Neural cell (in vitro differentiated cells): Measurements from ENCODE around the gene CDK2AP2. TPM values are rescaled to one million over a fixed set of nuclear protein-coding genes. Genes with fewer than 3 reads are reported as not detected.
"Not testable (repeated sequence)": the region's sequence is repeated elsewhere in the genome, so short reads cannot be mapped to it uniquely, and the experiment has no call there.

Experiments
- H2AFZ ChIP-seq: fragments of 200-600, 300-800 bp; sonication (generic), shearing (Covaris generic); 2 replicates; pipeline ENCODE4 v1.6.0; 2014; ENCODE audit warnings: low read depth, mild to moderate bottlenecking, antibody characterized with exemption, low read length, moderate library complexity
- H3F3A ChIP-seq: fragments of 200-600 bp; shearing (Covaris generic); 2 replicates; pipeline ENCODE4 v1.6.1; 2016; ENCODE audit warnings: mild to moderate bottlenecking, moderate library complexity, mixed read lengths, antibody characterized with exemption, low read length; ENCODE audit not compliant: insufficient read depth, poor library complexity, severe bottlenecking
- H3K27ac ChIP-seq: fragments of 200-600, 300-800 bp; sonication (generic), shearing (Covaris generic); 2 replicates; pipeline ENCODE4 v1.5.1; 2014; ENCODE audit warnings: mild to moderate bottlenecking, low read length, moderate library complexity
- H3K27me3 ChIP-seq: fragments of 300-800, 200-600 bp; sonication (generic), shearing (Covaris generic); 2 replicates; pipeline ENCODE4 v1.6.0; 2014; ENCODE audit warnings: mild to moderate bottlenecking, low read depth, low read length, moderate library complexity; ENCODE audit not compliant: insufficient read depth
- H3K36me3 ChIP-seq: fragments of 300-800, 200-600 bp; sonication (generic), shearing (Covaris generic); 2 replicates; pipeline ENCODE4 v1.5.1; 2014; ENCODE audit warnings: mild to moderate bottlenecking, antibody characterized with exemption, low read length, moderate library complexity; ENCODE audit not compliant: insufficient read depth
- H3K4me2 ChIP-seq: fragments of 300-800, 200-600 bp; sonication (generic), shearing (Covaris generic); 2 replicates; pipeline ENCODE4 v1.6.0; 2014; ENCODE audit warnings: mild to moderate bottlenecking, low read length
- H3K4me3 ChIP-seq: fragments of 300-800, 200-600 bp; sonication (generic), shearing (Covaris generic); 2 replicates; pipeline ENCODE4 v1.5.1; 2014; ENCODE audit warnings: mild to moderate bottlenecking, low read length, moderate library complexity
- H3K79me2 ChIP-seq: fragments of 200-600 bp; shearing (Covaris generic); replicated peaks from 2 replicates; pipeline ENCODE4 v1.6.0; 2014; ENCODE audit warnings: mild to moderate bottlenecking, low read length, moderate library complexity; ENCODE audit not compliant: insufficient read depth
- H3K9ac ChIP-seq: fragments of 300-800, 200-600 bp; sonication (generic), shearing (Covaris generic); 2 replicates; pipeline ENCODE4 v1.6.1; 2016; ENCODE audit warnings: mild to moderate bottlenecking, low read length, mixed read lengths
- H3K9me2 ChIP-seq: fragments of 200-600 bp; shearing (Covaris generic); 2 replicates; pipeline ENCODE4 v1.6.1; 2016; ENCODE audit warnings: mild to moderate bottlenecking, low read length, mixed read lengths; ENCODE audit not compliant: insufficient read depth
- H3K9me3 ChIP-seq: fragments of 200-600, 300-800 bp; sonication (generic), shearing (Covaris generic); 2 replicates; pipeline ENCODE4 v1.6.1; 2016; ENCODE audit warnings: mild to moderate bottlenecking, mixed run types, low read length, moderate library complexity, mixed read lengths
- H4K20me1 ChIP-seq: fragments of 200-600 bp; shearing (Covaris generic); 2 replicates; pipeline ENCODE4 v1.6.1; 2016; ENCODE audit warnings: mild to moderate bottlenecking, mixed run types; ENCODE audit not compliant: insufficient read depth
- EP300 ChIP-seq: fragments of 450-650 bp; conservative IDR thresholded peaks from 2 replicates; pipeline ENCODE4 v1.6.1; 2014; ENCODE audit warnings: antibody characterized with exemption, mild to moderate bottlenecking, moderate library complexity; ENCODE audit not compliant: poor library complexity, severe bottlenecking
- EZH2 ChIP-seq: fragments of 200-600, 300-800 bp; shearing (Covaris generic), sonication (generic); IDR thresholded peaks from 2 replicates; pipeline ENCODE4 v1.6.1; 2014; ENCODE audit warnings: antibody characterized with exemption, low read length, borderline replicate concordance, mild to moderate bottlenecking; ENCODE audit not compliant: insufficient read depth, poor library complexity, severe bottlenecking
- MXI1 ChIP-seq: fragments of 450-650 bp; conservative IDR thresholded peaks from 2 replicates; pipeline ENCODE4 v1.6.1; 2014; ENCODE audit warnings: antibody characterized with exemption, mild to moderate bottlenecking; ENCODE audit not compliant: poor library complexity, severe bottlenecking
- POLR2AphosphoS5 ChIP-seq: IDR thresholded peaks from 2 replicates; pipeline ENCODE4 v1.6.1; 2012
- RAD21 ChIP-seq: fragments of 450-650 bp; conservative IDR thresholded peaks from 2 replicates; pipeline ENCODE4 v1.6.1; 2014; ENCODE audit warnings: antibody characterized with exemption, mild to moderate bottlenecking, moderate library complexity
- REST ChIP-seq: IDR thresholded peaks from 2 replicates; pipeline ENCODE4 v1.6.1; 2012; ENCODE audit warnings: borderline replicate concordance
- SMC3 ChIP-seq: fragments of 450-650 bp; conservative IDR thresholded peaks from 2 replicates; pipeline ENCODE4 v1.6.1; 2014; ENCODE audit warnings: antibody characterized with exemption, mild to moderate bottlenecking, moderate library complexity; ENCODE audit not compliant: poor library complexity
- TAF1 ChIP-seq: IDR thresholded peaks from 2 replicates; pipeline ENCODE4 v1.6.1; 2012; ENCODE audit warnings: low read depth
- polyA plus RNA-seq: library from polyadenylated mRNA; depleted of rRNA; stranded (reverse); fragments of >200 nt; gene quantifications from 2 replicates; pipeline ENCODE4 v1.2.3, GENCODE V29; 2014
- TF ChIP-seq, protein P1 (sequence below): fragments of 450-650 bp; IDR thresholded peaks from 2 replicates; pipeline ENCODE4 v1.5.1; 2014; ENCODE audit warnings: antibody characterized with exemption, mild to moderate bottlenecking, moderate library complexity; ENCODE audit not compliant: poor library complexity, severe bottlenecking

Gene CDK2AP2
- polyA plus RNA-seq, 1 donor from 2014 or later = 18.1 TPM

GRCh38 chr11:67514116-67514515 lies 6.2 kb upstream of the CDK2AP2 start:
- Histone ChIP-seq H3K9me3 (no peaks in the 10 kb centered on the region), H2AFZ (no peak overlapping the region), H3K27ac (no peak overlapping the region), H3K79me2 (no peaks in the 10 kb centered on the region), H4K20me1 (no peaks in the 10 kb centered on the region), H3K36me3 (no peaks in the 10 kb centered on the region), H3K4me3 (no peak overlapping the region), H3K9ac (no peak overlapping the region), H3K27me3 (no peaks in the 10 kb centered on the region), H3F3A (no peaks in the 10 kb centered on the region), H3K9me2 (no peaks in the 10 kb centered on the region), H3K4me2 (no peak overlapping the region)
- TF ChIP-seq SMC3 (no peak), EZH2 (no peak), REST (no peak), EP300 (no peak), TAF1 (no peak), POLR2AphosphoS5 (no peak), RAD21 (no peak), MXI1 (no peak)
- TF ChIP-seq, protein P1, sequence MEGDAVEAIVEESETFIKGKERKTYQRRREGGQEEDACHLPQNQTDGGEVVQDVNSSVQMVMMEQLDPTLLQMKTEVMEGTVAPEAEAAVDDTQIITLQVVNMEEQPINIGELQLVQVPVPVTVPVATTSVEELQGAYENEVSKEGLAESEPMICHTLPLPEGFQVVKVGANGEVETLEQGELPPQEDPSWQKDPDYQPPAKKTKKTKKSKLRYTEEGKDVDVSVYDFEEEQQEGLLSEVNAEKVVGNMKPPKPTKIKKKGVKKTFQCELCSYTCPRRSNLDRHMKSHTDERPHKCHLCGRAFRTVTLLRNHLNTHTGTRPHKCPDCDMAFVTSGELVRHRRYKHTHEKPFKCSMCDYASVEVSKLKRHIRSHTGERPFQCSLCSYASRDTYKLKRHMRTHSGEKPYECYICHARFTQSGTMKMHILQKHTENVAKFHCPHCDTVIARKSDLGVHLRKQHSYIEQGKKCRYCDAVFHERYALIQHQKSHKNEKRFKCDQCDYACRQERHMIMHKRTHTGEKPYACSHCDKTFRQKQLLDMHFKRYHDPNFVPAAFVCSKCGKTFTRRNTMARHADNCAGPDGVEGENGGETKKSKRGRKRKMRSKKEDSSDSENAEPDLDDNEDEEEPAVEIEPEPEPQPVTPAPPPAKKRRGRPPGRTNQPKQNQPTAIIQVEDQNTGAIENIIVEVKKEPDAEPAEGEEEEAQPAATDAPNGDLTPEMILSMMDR = no peak

GRCh38 chr11:67511558-67511957 lies 3.6 kb upstream of the CDK2AP2 start:
- not testable (repeated sequence) for H3F3A ChIP-seq, H3K79me2 ChIP-seq, H2AFZ ChIP-seq, H3K27ac ChIP-seq, H4K20me1 ChIP-seq, H3K9ac ChIP-seq, H3K4me3 ChIP-seq, H3K27me3 ChIP-seq, H3K9me2 ChIP-seq, H3K9me3 ChIP-seq, H3K36me3 ChIP-seq, H3K4me2 ChIP-seq

GRCh38 chr11:67510023-67510345 lies 2.0 kb upstream of the CDK2AP2 start:
- no peak overlapping the region for H3K9ac ChIP-seq
- H3K36me3 ChIP-seq = no peaks in the 10 kb centered on the region
- TF ChIP-seq EZH2 (no peak), EP300 (no peak), SMC3 (no peak), TAF1 (no peak), POLR2AphosphoS5 (no peak), RAD21 (no peak), REST (no peak), MXI1 (no peak)
- TF ChIP-seq, protein P1 = no peak
- no peak overlapping the region for H2AFZ ChIP-seq
- no peak overlapping the region for H3K4me3 ChIP-seq
- H3K27me3 ChIP-seq = no peaks in the 10 kb centered on the region
- no peaks in the 10 kb centered on the region for H3K9me2 ChIP-seq
- no peak overlapping the region for H3K4me2 ChIP-seq
- no peaks in the 10 kb centered on the region for H3F3A ChIP-seq
- H3K27ac ChIP-seq = no peak overlapping the region
- H3K79me2 ChIP-seq = no peaks in the 10 kb centered on the region
- no peaks in the 10 kb centered on the region for H3K9me3 ChIP-seq
- no peaks in the 10 kb centered on the region for H4K20me1 ChIP-seq
